HepG2 (cell line): ENCODE data around the gene HSPA1L. TPM values are rescaled to one million over a fixed set of nuclear protein-coding genes. Genes with fewer than 3 reads are reported as not detected.

Experiments used
- ATF7-NPFF ChIP-seq: sonication (generic); formaldehyde crosslinking; IDR thresholded peaks from 2 replicates; pipeline ENCODE4 v1.8.1; 2023; ENCODE audit warnings: mild to moderate bottlenecking, low read depth, missing genetic modification reagents, moderate library complexity
- CAMTA2 ChIP-seq: sonication (generic); formaldehyde crosslinking; IDR thresholded peaks from 2 replicates; pipeline ENCODE4 v1.4.0; 2020; ENCODE audit warnings: mild to moderate bottlenecking, missing genetic modification reagents, borderline replicate concordance
- CSRNP2 ChIP-seq: sonication (generic); formaldehyde crosslinking; conservative IDR thresholded peaks from 2 replicates; pipeline ENCODE4 v1.8.0; 2022; ENCODE audit warnings: low read depth, missing genetic modification reagents
- DDIT3 ChIP-seq: sonication (generic); formaldehyde crosslinking; IDR thresholded peaks from 2 replicates; pipeline ENCODE4 v1.4.0; 2020; ENCODE audit warnings: mild to moderate bottlenecking, missing genetic modification reagents
- DPF2 ChIP-seq: sonication (generic); formaldehyde crosslinking; IDR thresholded peaks from 2 replicates; pipeline ENCODE4 v1.4.0; 2020; ENCODE audit warnings: mild to moderate bottlenecking, low read depth, missing genetic modification reagents, borderline replicate concordance
- HNRNPH1 ChIP-seq: fragments of 200-400 bp; formaldehyde crosslinking; optimal IDR thresholded peaks from 2 replicates; pipeline ENCODE3; 2017; ENCODE audit warnings: mild to moderate bottlenecking, low read depth, low read length
- HNRNPUL1 ChIP-seq: fragments of 200-400 bp; formaldehyde crosslinking; IDR thresholded peaks from 2 replicates; pipeline ENCODE4 v1.6.1; 2017; ENCODE audit warnings: low read depth, mild to moderate bottlenecking, low read length, moderate library complexity
- MEIS1 ChIP-seq: sonication (generic); formaldehyde crosslinking; IDR thresholded peaks from 2 replicates; pipeline ENCODE4 v1.9.0; 2021; ENCODE audit warnings: mild to moderate bottlenecking, missing genetic modification reagents, moderate library complexity, borderline replicate concordance
- NCOA2 ChIP-seq: sonication (generic); formaldehyde crosslinking; IDR thresholded peaks from 2 replicates; pipeline ENCODE4 v1.8.0; 2022; ENCODE audit warnings: inconsistent platforms
- NFE2 ChIP-seq: sonication (generic); formaldehyde crosslinking; IDR thresholded peaks from 2 replicates; pipeline ENCODE4 v1.4.0; 2020; ENCODE audit warnings: missing genetic modification reagents
- NFYB ChIP-seq: sonication (generic); formaldehyde crosslinking; IDR thresholded peaks from 2 replicates; pipeline ENCODE4 v1.4.0; 2020; ENCODE audit warnings: missing genetic modification reagents
- ZBTB33 ChIP-seq: sonication (generic); formaldehyde crosslinking; IDR thresholded peaks from 2 replicates; pipeline ENCODE4 v1.4.0; 2020; ENCODE audit warnings: missing genetic modification reagents
- ZC3H4 ChIP-seq: sonication (generic); formaldehyde crosslinking; IDR thresholded peaks from 2 replicates; pipeline ENCODE4 v1.4.0; 2020; ENCODE audit warnings: missing genetic modification reagents, borderline replicate concordance
- ZFYVE20 ChIP-seq: sonication (generic); formaldehyde crosslinking; IDR thresholded peaks from 2 replicates; pipeline ENCODE4 v1.8.0; 2023; ENCODE audit warnings: low read depth, mild to moderate bottlenecking, moderate library complexity, missing genetic modification reagents, borderline replicate concordance
- ZNF12 ChIP-seq: sonication (generic); formaldehyde crosslinking; IDR thresholded peaks from 2 replicates; pipeline ENCODE4 v1.5.0; 2020; ENCODE audit warnings: missing genetic modification reagents
- ZNF329 ChIP-seq: sonication (generic); formaldehyde crosslinking; IDR thresholded peaks from 2 replicates; pipeline ENCODE4 v1.9.0; 2021; ENCODE audit warnings: low read depth, mild to moderate bottlenecking, missing genetic modification reagents
- ZNF549 ChIP-seq: sonication (generic); formaldehyde crosslinking; IDR thresholded peaks from 2 replicates; pipeline ENCODE4 v1.5.0; 2020; ENCODE audit warnings: missing genetic modification reagents
- ZNF780A ChIP-seq: sonication (generic); formaldehyde crosslinking; IDR thresholded peaks from 2 replicates; pipeline ENCODE4 v1.8.0; 2022; ENCODE audit warnings: mild to moderate bottlenecking, missing genetic modification reagents, moderate library complexity
- ZNF782 ChIP-seq: sonication (generic); formaldehyde crosslinking; IDR thresholded peaks from 2 replicates; pipeline ENCODE4 v1.4.0; 2020; ENCODE audit warnings: missing genetic modification reagents, mild to moderate bottlenecking, borderline replicate concordance
- ZNF879 ChIP-seq: sonication (generic); formaldehyde crosslinking; IDR thresholded peaks from 2 replicates; pipeline ENCODE4 v1.8.1; 2023; ENCODE audit warnings: missing genetic modification reagents
- ZSCAN21 ChIP-seq: sonication (generic); formaldehyde crosslinking; IDR thresholded peaks from 2 replicates; pipeline ENCODE4 v1.8.0; 2022; ENCODE audit warnings: mild to moderate bottlenecking, missing genetic modification reagents, moderate library complexity, borderline replicate concordance
- ZSCAN31 ChIP-seq: sonication (generic); formaldehyde crosslinking; IDR thresholded peaks from 2 replicates; pipeline ENCODE4 v1.5.0; 2020; ENCODE audit warnings: low read depth, mild to moderate bottlenecking, missing genetic modification reagents
- polyA plus RNA-seq, 8 experiments: library from polyadenylated mRNA; depleted of rRNA in 3 of 8; stranded (reverse) in 7 of 8; unstranded in 1 of 8; fragments of >200 nt; fragmentation: Illumina TruSeq in 4 of 8; extraction: Trizol in 4 of 8; gene quantifications; 2 replicates each; pipeline versions ENCODE4 v1.2.1 to v1.2.3, GENCODE V29; 2011 to 2016; ENCODE audit warnings: low read depth in 4 of 8, missing spikeins in 1 of 8, mixed read lengths in 1 of 8; ENCODE audit not compliant: insufficient read depth in 1 of 8
- total RNA-seq, 5 experiments: library from RNA; depleted of rRNA; stranded (reverse); fragments of >200 nt; fragmentation: Illumina TruSeq; extraction: Trizol; gene quantifications; 2 replicates each; pipeline ENCODE4 v1.2.3, GENCODE V29; 2016; ENCODE audit warnings: low read depth in 1 of 5
- TF ChIP-seq, protein P1 (sequence below): sonication (generic); formaldehyde crosslinking; IDR thresholded peaks from 2 replicates; pipeline ENCODE4 v1.5.0; 2020; ENCODE audit warnings: mild to moderate bottlenecking, missing genetic modification reagents

The HSPA1L gene
- total and polyA plus RNA-seq, 2 of the 13 experiments (the other 11 are each of a cell fraction or from before 2014, with no cell fraction given): 0.55 to 1.0 TPM

- TF ChIP-seq ZBTB33: no peak
- 0 out of 2 replicates have a peak, but pooled peaks have one; percentile 51 for TF ChIP-seq ZNF12 (CRISPR knock-in tag)
- peak; percentile 74; the same call in 1 of the 2 replicates for TF ChIP-seq ZSCAN31 (CRISPR knock-in tag)
- TF ChIP-seq HNRNPH1: no peak
- no peak for TF ChIP-seq ZNF549 (CRISPR knock-in tag)
- peak; percentile 60; the same call in 1 of the 2 replicates for TF ChIP-seq NCOA2
- no peak for TF ChIP-seq NFE2
- 0 out of 2 replicates have a peak, but pooled peaks have one; percentile 42 for TF ChIP-seq ZFYVE20 (CRISPR knock-in tag)
- TF ChIP-seq MEIS1: peak; percentile 92
- peak; percentile 68; the same call in 1 of the 2 replicates for TF ChIP-seq HNRNPUL1
- TF ChIP-seq ZNF780A: no peak; the same call in 1 of the 2 replicates
- peak; percentile 46; the same call in 1 of the 2 replicates for TF ChIP-seq NFYB (CRISPR knock-in tag)
- TF ChIP-seq, protein P1, sequence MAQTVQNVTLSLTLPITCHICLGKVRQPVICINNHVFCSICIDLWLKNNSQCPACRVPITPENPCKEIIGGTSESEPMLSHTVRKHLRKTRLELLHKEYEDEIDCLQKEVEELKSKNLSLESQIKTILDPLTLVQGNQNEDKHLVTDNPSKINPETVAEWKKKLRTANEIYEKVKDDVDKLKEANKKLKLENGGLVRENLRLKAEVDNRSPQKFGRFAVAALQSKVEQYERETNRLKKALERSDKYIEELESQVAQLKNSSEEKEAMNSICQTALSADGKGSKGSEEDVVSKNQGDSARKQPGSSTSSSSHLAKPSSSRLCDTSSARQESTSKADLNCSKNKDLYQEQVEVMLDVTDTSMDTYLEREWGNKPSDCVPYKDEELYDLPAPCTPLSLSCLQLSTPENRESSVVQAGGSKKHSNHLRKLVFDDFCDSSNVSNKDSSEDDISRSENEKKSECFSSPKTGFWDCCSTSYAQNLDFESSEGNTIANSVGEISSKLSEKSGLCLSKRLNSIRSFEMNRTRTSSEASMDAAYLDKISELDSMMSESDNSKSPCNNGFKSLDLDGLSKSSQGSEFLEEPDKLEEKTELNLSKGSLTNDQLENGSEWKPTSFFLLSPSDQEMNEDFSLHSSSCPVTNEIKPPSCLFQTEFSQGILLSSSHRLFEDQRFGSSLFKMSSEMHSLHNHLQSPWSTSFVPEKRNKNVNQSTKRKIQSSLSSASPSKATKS (CRISPR knock-in tag): no peak
- TF ChIP-seq ZNF879 (CRISPR knock-in tag): no peak; the same call in 1 of the 2 replicates
- 0 out of 2 replicates have a peak, but pooled peaks have one; percentile 44 for TF ChIP-seq DPF2 (CRISPR knock-in tag)
- no peak for TF ChIP-seq CSRNP2 (CRISPR knock-in tag)
- peak; percentile 97 for TF ChIP-seq ATF7-NPFF
- peak; percentile 92; the same call in 1 of the 2 replicates for TF ChIP-seq ZSCAN21
- TF ChIP-seq ZNF782: peak; percentile 95
- TF ChIP-seq CAMTA2 (CRISPR knock-in tag): no peak
- TF ChIP-seq ZC3H4: peak; percentile 44; the same call in 1 of the 2 replicates
- TF ChIP-seq ZNF329 (CRISPR knock-in tag): 0 out of 2 replicates have a peak, but pooled peaks have one; percentile 82
- no peak for TF ChIP-seq DDIT3 (CRISPR knock-in tag)
Measured at GRCh38 chr6:31806470-31807272, 8.4 kb downstream of the HSPA1L start, which contains the start of gene LSM2 (continued).
